Right cardiac atrium (tissue), 5 donors: Measurements from ENCODE around the gene CRKL. TPM values are rescaled to one million over a fixed set of nuclear protein-coding genes. Genes with fewer than 3 reads are reported as not detected.
A peak's percentile ranks its signal among the peaks of the same experiment; 100 is the strongest.
"Not testable (repeated sequence)": the region's sequence is repeated elsewhere in the genome, so short reads cannot be mapped to it uniquely, and the experiment has no call there.

Experiments
- ATAC-seq, 2 donors: fragments of 200-7000 bp; cut with Tn5 transposase; one replicate each; pipeline versions ENCODE4 v1.8.0 to v1.9.1; 2020; ENCODE audit warnings: moderate library complexity in 2 of 2, mild to moderate bottlenecking in 1 of 2
- DNase-seq, 3 donors: peaks; one replicate each; pipeline ENCODE4 v3.0.0-alpha.2; 2020
- H3K27ac ChIP-seq: one replicate; pipeline ENCODE4 v1.5.1; 2013; ENCODE audit warnings: mild to moderate bottlenecking, low read length, control low read depth, moderate library complexity
- H3K27me3 ChIP-seq: one replicate; pipeline ENCODE4 v1.6.1; 2013; ENCODE audit not compliant: control insufficient read depth, insufficient read depth
- H3K4me1 ChIP-seq: one replicate; pipeline ENCODE4 v1.6.1; 2013; ENCODE audit warnings: low read length; ENCODE audit not compliant: control insufficient read depth, insufficient read depth
- H3K4me3 ChIP-seq: one replicate; pipeline ENCODE4 v1.5.1; 2013; ENCODE audit warnings: low read length, control low read depth
- H3K9me3 ChIP-seq: one replicate; pipeline ENCODE4 v1.6.1; 2013; ENCODE audit warnings: low read length; ENCODE audit not compliant: control insufficient read depth
- WGBS: extraction: QIAGEN DNeasy Blood & Tissue Kit; methylation state at CpG from one replicate; pipeline ENCODE4 v1.1.7; 2013; 5-methylcytosine and 5-hydroxymethylcytosine counted together
- intact Hi-C, 4 donors: fragments of 100-400 bp; cut with DNase I; formaldehyde crosslinking; loops; one replicate each; pipeline versions ENCODE4 v1.11.0 to v1.14.0; 2022 to 2023
- polyA plus RNA-seq: library from polyadenylated mRNA; stranded (reverse); fragments of 200-250 nt; gene quantifications from one replicate; pipeline ENCODE4 v1.2.3, GENCODE V29; 2013
- total RNA-seq, 4 donors: library from RNA; stranded (reverse); fragmentation: NEBNext Ultra II Directional; extraction: Animal tissue kit (Norgen Biotek cat#: 25700); gene quantifications; one replicate each; pipeline ENCODE4 v1.2.1, GENCODE V29; 2021
- donor health status: healthy with polysubstance abuse.
- donor health status: DM: no; HTN: yes; CAD: no.
- donor health status: DM: no; HTN: no; CAD: no.
- donor health status: DM: no; HTN: yes; CAD: no; lungs with severe emphysema.
- donor health status: DM: yes; HTN: yes; CAD: no.

CRKL gene
- total and polyA plus RNA-seq, 5 donors, result 20.8 to 53.7 (median 51.2) TPM

DNA sequence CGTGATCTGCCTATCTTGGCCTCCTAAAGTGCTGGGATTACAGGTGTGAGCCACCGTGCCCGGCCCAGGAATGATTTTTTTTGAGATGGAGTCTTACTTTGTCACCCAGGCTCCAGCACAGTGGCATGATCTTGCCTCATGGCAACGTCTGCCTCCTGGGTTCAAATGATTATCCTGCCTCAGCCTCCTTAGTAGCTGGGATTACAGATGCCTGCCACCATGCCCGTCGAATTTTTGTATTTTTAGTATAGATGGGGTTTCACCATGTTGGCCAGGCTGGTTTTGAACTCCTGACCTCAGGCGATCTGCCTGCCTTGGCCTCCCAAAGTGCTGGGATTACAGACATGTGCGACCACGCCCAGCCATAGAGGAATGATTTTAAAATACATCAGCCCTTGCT, 17.8 kb downstream of the CRKL start:
- ATAC-seq, result not testable (repeated sequence)
- WGBS, result 91% methylated on average over 9 of the region's 9 CpGs
- H3K4me1 ChIP-seq, result peaks cover 11% of the 10 kb centered on the region

DNA sequence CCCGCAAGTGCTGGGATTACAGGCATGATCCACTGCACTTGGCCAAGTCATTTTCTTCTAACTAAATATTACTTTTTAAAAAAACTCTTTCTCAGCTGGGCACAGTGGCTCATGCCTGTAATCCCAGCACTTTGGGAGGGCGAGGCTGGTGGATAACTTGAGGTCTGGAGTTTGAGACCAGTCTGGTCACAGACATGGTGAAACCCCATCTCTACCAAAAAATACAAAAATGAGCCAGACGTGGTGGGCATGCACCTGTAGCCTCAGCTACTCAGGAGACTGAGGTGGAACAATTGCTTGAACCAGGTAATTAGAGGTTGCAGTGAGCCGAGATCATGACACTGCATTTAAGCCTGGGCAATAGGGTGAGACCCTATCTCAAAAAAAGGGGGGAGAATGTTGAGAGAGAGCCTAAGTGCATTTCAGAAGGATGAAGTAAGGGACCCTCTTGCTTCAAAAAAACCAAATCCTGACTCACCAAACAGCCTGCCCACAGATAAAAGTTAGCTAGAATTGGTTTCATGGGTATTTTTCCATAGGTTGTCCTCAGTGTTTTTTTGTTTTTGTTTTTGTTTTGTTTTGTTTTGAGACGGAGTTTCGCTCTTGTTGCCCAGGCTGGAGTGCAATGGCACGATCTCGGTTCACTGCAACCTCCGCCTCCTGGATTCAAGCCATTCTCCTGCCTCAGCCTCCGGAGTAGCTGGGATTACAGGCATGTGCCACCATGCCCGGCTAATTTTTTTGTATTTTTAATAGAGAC, 18.8 kb downstream of the CRKL start:
- H3K9me3 ChIP-seq, intact Hi-C loops, ATAC-seq, H3K27me3 ChIP-seq, H3K4me3 ChIP-seq, DNase-seq, H3K27ac ChIP-seq: not testable (repeated sequence)
- 82% methylated on average over 11 of the region's 11 CpGs for WGBS
- H3K4me1 ChIP-seq, result peaks cover 11% of the 10 kb centered on the region

More for the DNA sequence above, 17.8 kb downstream of the CRKL start:
- H3K27ac ChIP-seq, DNase-seq, intact Hi-C loops, H3K9me3 ChIP-seq, H3K4me3 ChIP-seq, H3K27me3 ChIP-seq: not testable (repeated sequence)

DNA sequence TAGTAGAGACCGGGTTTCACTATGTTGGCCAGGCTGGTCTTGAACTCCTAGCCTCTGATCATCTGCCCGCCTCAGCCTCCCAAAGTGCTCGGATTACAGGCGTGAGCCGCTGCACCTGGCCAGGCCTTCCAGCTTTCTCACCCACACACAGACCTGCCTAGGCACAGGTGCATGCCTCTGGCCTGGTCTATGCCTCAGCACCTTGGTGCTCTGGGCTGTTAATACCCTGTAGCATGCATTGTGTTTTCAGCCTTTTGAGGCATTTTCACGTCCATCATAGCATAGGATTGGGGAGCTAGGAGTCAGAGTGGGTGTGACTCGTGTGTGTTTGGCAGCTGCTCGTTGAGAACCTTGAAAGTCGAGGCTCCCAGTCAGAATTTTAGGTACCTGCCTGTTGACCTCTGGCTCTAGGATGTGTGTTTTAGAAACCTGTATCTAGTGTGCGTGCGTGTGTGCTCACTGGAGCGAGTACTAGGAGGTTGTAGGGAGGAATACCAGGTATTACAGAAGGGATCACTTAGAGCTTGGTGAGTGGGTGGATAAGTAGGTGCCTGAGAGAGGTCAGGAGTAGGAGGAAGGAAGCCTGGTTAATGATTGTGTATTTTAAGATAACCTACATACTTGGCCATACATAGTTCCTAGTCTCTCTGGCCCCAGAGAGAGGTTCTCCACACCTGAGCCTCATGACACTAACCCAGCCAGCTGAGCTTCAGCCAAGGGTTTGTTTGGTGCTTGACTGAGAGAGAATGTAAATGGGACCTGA, 20.0 kb downstream of the CRKL start:
- no peaks in the 10 kb centered on the region for H3K9me3 ChIP-seq
- no peak overlapping the region for H3K27ac ChIP-seq
- ATAC-seq, result peak; percentile 25 to 36
- no peak overlapping the region for H3K4me3 ChIP-seq
- H3K27me3 ChIP-seq, result no peaks in the 10 kb centered on the region
- WGBS, result 72% methylated on average over 12 of the region's 12 CpGs
- peaks cover 11% of the 10 kb centered on the region for H3K4me1 ChIP-seq
- intact Hi-C loops, result no loop called here
- no peak for DNase-seq

DNA sequence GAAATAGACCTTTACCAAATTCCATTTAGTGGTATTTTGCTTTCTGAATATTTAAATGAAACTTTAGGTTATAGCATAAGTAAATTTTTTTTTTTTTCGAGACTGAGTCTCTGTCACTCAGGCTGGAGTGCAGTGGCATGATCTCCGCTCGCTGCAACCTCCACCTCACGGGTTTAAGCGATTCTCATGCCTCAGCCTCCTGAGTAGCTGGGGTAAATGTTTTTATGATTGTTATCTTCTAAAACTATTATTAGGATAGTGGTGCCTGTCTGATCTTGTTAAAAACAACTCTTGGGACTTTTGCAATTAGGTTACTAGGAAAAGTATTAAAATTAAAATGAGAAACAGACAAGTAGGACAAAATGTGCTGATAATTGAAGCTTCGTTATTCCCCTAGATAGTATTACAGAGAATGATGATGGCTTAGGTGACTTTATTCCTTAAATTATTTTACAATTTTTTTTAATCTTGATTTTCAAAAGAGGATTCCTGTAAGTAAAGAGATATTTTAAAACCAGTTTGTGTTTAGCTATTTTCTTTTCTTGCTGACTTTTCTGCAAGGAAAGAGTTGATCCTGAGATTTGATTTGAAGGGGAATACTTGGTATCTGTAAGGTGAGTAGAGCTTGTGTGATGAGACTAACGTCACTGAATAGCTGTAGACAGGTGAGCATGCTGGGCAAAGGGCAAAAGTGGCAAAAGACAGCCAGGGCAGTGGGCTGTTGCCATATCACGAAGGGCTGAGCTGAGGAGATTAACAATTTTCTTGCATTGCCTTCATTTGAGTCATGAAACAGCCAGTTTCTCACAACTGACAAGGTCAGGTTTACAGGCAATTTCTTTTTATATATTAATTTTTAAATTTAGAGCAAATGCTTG, 20.8 kb downstream of the CRKL start:
- intact Hi-C loops, result no loop called here
- no peak for ATAC-seq

DNA sequence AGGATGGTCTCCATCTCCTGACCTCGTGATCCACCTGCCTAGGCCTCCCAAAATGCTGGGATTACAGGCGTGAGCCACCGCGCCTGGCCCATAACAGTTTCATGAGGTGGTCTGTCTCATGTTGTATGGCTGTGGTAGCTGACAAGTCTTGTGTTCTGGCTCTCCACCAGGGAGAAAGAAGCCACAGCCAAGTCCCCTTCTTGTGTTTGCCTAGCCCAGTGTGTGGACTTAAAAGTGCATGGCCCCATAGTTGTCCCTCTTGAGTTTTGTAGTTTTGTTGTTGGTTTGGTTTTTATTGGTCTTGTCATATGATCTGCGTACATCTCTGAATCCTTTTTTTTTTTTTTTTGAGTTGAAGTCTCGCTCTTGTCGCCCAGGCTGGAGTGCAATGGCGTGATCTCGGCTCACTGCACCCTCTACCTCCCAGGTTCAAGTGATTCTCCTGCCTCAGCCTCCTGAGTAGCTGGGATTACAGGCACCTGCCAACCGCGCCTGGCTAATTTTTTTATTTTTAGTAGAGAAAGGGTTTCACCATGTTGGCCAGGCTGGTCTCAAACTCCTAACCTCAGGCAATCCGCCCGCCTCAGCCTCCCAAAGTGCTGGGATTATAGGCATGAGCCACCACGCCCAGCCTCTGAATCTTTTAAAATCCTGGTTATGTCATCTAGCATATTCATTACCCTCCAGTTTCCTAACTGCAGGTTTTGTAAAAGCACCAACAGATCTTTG, 22.4 kb downstream of the CRKL start:
- H3K27me3 ChIP-seq, H3K4me3 ChIP-seq, H3K27ac ChIP-seq, intact Hi-C loops, ATAC-seq, DNase-seq, H3K9me3 ChIP-seq: not testable (repeated sequence)
- H3K4me1 ChIP-seq, result peaks cover 11% of the 10 kb centered on the region
- whole genome bisulfite sequencing, result 94% methylated on average over 14 of the region's 14 CpGs

More for the DNA sequence above, 20.8 kb downstream of the CRKL start:
- no peak overlapping the region for H3K27ac ChIP-seq
- peaks cover 11% of the 10 kb centered on the region for H3K4me1 ChIP-seq
- no peaks in the 10 kb centered on the region for H3K27me3 ChIP-seq
- H3K9me3 ChIP-seq, result no peaks in the 10 kb centered on the region
- WGBS, result 82% methylated on average over 8 of the region's 8 CpGs
- no peak for DNase-seq
- no peak overlapping the region for H3K4me3 ChIP-seq

DNA sequence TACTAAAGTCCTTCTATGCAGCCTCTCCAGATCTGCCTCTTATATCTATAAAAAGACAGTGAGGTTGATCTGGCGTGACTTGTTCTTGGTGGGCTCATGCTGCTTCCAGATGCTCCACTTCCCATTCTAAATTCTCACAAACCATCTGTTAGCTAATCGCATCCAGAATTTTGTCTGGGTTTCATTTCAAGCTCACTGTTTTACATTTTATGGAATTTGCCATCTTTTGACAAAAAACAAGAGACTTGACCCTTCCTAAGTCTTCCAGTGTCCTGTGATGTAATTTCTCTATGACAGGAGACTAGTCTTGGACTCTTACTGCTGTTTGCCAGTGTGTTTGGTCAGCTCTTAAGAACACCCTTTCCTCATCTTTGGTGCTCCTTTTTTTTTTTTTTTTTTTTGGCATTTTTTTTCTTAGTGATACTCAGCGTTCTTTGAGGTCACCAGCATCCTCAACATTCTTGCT, 23.0 kb downstream of the CRKL start:
- DNase-seq (no peak), ATAC-seq (no peak)
- Histone ChIP-seq H3K27ac (no peak overlapping the region), H3K4me1 (peaks cover 11% of the 10 kb centered on the region), H3K27me3 (no peaks in the 10 kb centered on the region), H3K4me3 (no peak overlapping the region), H3K9me3 (no peaks in the 10 kb centered on the region)
- intact Hi-C loops, result no loop called here
- 67% methylated on average over 3 of the region's 3 CpGs for WGBS

DNA sequence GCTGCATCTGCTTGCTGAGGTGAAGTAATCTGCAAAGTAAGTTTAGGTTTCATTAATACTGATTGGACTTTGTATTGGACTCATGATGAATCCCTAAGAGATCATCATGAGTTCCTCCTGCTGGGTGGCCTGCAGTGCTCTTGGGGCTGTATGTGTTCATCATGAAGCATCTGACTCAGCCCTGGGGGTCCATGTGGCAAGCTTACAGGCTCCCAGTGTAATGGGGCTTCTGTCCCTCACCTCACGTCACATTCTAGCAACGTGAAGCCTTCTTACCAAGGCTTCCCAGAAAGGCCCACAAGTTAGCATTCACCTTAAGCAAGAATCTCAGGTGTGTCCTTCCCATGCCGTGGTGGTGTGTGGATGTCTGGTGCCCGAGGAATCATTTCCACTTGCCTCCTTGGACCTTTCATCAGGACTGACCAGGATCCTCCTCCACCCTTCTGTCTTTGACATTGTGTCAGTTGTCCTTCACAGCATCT, 23.7 kb downstream of the CRKL start:
- DNase-seq, result no peak
- intact Hi-C loops, result no loop called here
- H3K4me1 ChIP-seq, result peaks cover 11% of the 10 kb centered on the region

DNA sequence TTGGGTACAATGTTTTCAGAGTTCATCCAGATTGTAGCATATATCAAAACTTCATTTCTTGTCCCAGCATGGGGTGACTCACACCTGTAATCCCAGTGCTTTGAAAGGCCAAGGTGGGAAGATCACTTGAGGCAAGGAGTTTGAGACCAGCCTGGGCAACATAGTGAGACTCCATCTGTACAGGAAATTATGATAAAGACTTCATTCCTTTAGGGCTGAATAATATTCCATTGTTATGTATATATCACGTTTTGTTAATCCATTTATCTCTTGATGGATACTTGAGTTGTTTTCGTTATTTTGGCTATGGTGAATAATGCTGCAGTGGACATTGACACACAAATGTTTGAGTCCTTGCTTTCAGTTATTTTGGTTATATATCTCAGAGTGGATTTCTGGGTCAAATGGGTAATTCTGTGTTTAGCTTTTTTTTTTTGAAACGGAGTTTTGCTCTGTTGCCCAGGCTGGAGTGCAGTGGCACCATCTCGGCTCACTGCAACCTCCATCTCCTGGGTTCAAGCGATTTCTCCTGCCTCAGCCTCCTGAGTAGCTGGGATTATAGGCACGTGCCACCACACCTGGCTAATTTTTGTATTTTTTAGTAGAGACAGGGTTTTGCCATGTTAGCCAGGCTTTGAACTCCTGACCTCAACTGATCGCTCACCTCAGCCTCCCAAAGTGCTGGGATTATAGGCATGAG, 25.1 kb downstream of the CRKL start:
- WGBS, result 88% methylated on average over 7 of the region's 7 CpGs
- DNase-seq, ATAC-seq, H3K9me3 ChIP-seq, H3K27ac ChIP-seq, intact Hi-C loops, H3K27me3 ChIP-seq, H3K4me3 ChIP-seq: not testable (repeated sequence)
- peaks cover 13% of the 10 kb centered on the region for H3K4me1 ChIP-seq

More for the DNA sequence above, 23.7 kb downstream of the CRKL start:
- Histone ChIP-seq H3K27me3 (no peaks in the 10 kb centered on the region), H3K9me3 (no peaks in the 10 kb centered on the region), H3K4me3 (no peak overlapping the region), H3K27ac (no peak overlapping the region)
- WGBS, result 80% methylated on average over 4 of the region's 4 CpGs
- no peak for ATAC-seq

DNA sequence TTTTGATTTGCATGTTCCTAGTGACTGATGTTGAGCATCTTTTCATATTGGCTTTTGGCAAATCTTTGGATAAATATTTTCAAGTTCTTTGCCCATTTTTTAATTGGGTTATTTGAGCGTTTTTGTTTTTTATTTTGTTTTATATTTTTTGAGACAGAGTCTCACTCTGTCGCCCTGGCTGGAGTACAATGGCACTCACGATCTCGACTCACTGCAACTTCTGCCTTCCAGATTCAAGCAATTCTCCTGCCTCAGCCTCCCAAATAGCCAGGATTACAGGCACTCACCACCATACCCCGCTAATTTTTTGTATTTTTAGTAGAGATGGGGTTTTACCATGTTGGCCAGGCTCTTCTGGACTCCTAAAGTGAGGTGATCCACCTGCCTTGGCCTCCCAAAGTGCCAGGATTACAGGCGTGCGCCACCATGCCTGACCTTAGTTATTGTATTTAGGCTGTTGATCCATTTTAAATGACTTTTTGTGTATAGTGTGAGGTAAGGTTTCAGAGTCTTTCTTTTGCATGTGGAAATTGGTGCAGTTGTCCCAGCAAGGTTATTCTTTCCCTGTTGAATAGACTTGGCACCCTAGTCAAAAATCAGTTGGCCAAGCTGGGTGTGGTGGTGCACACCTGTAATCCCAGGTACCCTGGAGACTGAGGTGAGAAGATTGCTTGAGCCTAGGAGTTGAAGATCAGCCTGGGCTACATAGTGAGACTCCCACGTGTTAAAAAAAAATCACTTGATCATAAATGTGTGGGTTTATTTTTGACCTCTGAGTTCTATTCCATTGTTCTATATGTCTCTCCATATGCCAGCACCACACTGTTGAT, 26.1 kb downstream of the CRKL start:
- intact Hi-C loops, result no loop called here
- Histone ChIP-seq H3K9me3 (no peaks in the 10 kb centered on the region), H3K4me3 (no peak overlapping the region), H3K4me1 (peaks cover 11% of the 10 kb centered on the region), H3K27me3 (no peaks in the 10 kb centered on the region), H3K27ac (no peak overlapping the region)
- DNase-seq, result no peak
- 93% methylated on average over 8 of the region's 8 CpGs for WGBS
- ATAC-seq, result no peak
